Hepatic stellate cell (primary cell): ENCODE data around the gene PCDH19.

Experiments
- DNase-seq: peaks from one replicate; pipeline ENCODE4 v3.0.0; 2011; ENCODE audit warnings: low spot score

The PCDH19 gene

GRCh38 chrX:100404851-100405250 lies 5.2 kb downstream of the PCDH19 start:
- DNase-seq = no peak

- no peak for DNase-seq
Observed at GRCh38 chrX:100395781-100396180, 14.3 kb downstream of the PCDH19 start.

- no peak for DNase-seq
Observed at GRCh38 chrX:100381619-100382018, 28.5 kb downstream of the PCDH19 start.

GRCh38 chrX:100379388-100379986 lies 30.6 kb downstream of the PCDH19 start:
- no peak for DNase-seq

GRCh38 chrX:100377826-100378225 lies 32.2 kb downstream of the PCDH19 start:
- no peak for DNase-seq

GRCh38 chrX:100376576-100376975 lies 33.5 kb downstream of the PCDH19 start:
- no peak for DNase-seq

DNA sequence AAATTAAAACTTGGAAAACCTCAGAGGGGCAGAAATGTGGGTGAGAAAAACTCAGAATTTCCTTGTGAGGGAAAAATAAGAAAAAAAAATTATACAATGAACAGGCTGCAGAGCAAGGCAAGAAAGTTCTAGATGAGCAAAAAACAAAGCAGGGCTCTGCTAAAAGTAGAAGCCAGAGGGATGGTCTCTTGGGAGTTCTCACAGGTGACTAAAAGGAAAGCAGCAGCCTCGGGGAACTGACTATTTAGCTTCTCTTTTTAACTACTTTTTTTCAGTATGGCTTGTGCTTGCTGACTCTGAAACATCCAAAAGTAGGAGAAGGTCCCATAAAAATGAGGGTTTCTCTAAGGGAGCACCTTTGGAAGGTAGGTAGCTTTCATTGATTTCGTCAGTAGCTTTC lies 36.4 kb downstream of the PCDH19 start:
- DNase-seq = no peak

GRCh38 chrX:100368167-100368566 lies 41.9 kb downstream of the PCDH19 start:
- no peak for DNase-seq

GRCh38 chrX:100363896-100364295 lies 46.2 kb downstream of the PCDH19 start:
- no peak for DNase-seq

DNA sequence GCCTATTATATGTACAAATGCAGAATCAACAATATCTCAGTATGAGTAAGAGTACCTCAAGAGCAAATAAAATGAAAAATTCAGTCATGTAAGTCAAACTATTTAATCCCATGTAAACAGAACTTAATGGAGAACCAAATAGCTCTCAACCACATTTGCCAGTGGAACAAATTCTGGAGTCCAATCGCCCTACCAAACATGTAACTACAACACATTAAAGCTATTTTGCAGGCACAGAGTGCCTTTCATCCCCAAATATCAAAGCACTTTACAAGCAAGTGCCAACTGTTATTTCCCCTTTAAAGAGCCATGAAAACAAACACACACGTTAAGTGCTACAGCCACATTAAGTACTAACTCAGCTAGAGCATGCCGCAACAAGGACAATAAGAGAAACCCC lies 51.3 kb downstream of the PCDH19 start:
- DNase-seq = no peak

- DNase-seq = no peak
Observed at GRCh38 chrX:100356351-100356896, 53.6 kb downstream of the PCDH19 start.

DNA sequence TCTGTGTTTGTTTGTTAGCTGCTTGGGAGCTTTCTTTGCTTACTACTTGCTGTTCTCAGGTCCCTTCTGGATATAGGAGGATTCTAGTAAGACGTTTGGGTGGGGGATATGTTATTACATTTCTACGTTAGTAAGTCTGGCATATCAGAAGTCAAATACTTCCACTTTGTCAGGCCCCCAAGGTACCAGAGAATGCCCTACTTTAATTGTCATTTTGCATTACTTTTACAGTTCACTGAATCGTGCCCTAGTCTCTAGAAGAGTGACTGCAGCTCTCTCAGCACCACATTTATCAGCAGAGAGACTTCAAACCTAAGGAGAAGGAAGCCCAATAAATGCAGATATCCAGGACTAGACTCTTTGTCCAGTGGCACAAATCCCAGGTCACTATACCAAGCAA lies 54.4 kb downstream of the PCDH19 start:
- no peak for DNase-seq

DNA sequence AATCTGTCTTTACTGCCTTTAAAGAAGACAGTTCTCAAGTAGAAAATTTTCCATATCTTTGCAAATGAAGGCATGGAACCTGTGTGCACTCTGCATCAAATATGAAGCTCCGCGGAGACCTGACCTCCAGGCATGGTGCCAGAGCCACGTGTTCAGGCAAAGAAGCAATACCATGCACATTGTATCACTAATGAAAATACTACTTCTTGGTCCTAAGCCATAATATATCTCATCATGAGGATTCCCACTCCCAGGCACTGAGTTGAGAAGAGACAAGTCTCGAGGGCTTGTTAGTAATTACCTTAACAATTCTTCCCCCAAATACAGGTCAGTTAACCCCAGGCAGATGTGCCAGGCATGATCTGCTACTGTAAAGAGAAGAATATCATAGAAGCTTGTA lies 56.7 kb downstream of the PCDH19 start:
- DNase-seq = no peak

DNA sequence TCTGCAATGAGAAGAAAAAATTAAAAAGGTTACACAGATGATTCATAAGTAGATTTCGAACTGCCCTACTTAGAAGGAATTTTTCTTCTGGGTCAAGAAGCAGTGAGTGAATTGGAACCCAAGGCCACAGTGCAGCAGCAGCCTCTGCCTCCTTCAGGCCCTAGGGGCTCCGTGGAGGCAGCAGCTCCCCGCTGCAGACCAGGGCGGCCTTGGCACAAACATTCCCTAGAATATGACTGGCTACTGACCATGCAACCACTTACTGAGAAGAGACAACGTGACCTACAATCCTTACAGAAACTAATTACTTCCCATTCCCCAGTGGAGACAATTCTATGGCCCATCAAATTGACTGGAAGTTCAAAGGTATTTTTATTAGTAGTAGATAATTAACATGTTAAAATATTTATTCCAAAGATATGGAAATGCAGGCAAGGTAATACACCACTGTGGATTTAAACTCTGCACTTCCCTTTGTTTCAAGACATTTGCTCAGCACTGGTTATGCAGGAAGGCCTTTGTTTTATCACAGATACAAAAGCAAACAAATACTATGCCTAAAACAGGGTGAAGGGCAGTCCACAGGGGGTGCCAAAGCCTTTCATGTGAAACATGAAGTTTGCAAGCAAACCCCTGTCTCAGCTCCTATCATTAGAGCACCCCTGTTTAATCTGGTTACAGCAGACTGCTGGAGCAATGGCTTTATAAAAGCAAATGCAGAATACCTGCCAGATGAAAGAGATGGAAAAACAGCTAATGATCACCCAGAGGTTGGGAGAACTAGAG lies 59.2 kb downstream of the PCDH19 start:
- DNase-seq = no peak

GRCh38 chrX:100349391-100349790 lies 60.7 kb downstream of the PCDH19 start:
- DNase-seq = no peak

- no peak for DNase-seq
Observed at GRCh38 chrX:100341142-100341510, 68.9 kb downstream of the PCDH19 start.

GRCh38 chrX:100340491-100341141 lies 69.5 kb downstream of the PCDH19 start:
- DNase-seq = no peak

- DNase-seq = no peak
Observed at GRCh38 chrX:100328351-100328750, 81.7 kb downstream of the PCDH19 start.

- DNase-seq = no peak
Observed at GRCh38 chrX:100319716-100320115, 90.4 kb downstream of the PCDH19 start.

GRCh38 chrX:100316987-100317386 lies 93.1 kb downstream of the PCDH19 start:
- DNase-seq = no peak

DNA sequence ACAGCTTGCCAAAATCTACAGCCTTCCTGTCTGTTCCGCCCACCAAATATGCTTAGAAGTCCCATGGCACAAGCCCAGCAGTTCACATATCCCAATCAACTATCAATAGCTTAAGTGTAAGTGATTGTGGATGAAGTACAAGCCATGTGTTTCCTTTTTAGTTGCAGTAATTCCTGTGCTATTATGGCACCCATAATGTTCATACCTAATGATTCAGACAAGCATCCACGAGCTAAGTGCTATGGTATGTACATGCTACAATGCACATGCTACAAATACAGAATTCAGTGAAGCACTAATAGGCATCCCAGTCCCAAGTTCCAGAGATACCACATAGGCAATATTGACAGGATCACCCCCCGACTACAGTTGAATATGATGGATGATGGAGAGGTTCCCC lies 94.5 kb downstream of the PCDH19 start:
- DNase-seq = no peak

- no peak for DNase-seq
Observed at GRCh38 chrX:100299559-100299958, 110.5 kb downstream of the PCDH19 start.

DNA sequence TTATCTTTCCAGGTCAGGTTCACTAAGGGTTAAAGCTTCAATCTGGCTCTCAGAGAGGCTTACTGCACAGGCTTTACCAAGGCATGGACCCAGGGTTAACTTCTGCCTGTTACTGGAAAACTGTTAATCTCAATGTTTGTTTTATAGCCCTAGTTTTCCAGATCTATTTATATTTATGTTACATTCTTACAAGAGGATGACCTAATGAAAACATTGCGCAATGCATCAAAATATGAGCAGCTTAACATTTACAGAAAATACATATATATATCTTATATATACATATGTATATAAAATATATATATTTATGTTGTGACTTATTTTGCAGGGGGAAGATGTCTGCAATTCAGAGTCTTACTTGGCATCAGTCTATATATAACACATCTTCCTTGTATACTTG lies 112.3 kb downstream of the PCDH19 start:
- DNase-seq = no peak
